DMS153 treated with DMSO at 0.1 percent for 48 hours (cell line): ENCODE results near the gene CPB1.
A peak's percentile ranks its signal among the peaks of the same experiment; 100 is the strongest.

Experiments used
- DNase-seq: peaks from one replicate; lab custom pipeline; 2025; ENCODE audit not compliant: unreplicated experiment; lab: John Stamatoyannopoulos, UW

The CPB1 gene

DNA sequence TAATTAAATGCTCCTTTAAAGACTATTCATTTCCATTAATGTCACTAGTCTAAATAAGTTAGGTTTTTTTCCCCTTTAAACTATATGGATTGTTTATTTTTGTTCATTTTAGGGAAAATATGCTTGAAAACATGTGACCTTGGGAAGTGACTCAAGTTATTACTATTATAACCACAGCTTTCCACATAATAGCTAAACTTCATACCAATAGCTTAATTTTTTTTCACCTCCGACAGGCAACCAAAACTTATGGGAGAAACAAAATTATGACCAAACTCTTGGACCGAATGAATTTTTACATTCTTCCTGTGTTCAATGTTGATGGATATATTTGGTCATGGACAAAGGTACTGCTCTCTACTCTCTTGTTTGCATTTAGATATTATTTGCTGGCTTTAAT is 53.7 kb downstream of the CPB1 start:
- DNase-seq = no peak

DNA sequence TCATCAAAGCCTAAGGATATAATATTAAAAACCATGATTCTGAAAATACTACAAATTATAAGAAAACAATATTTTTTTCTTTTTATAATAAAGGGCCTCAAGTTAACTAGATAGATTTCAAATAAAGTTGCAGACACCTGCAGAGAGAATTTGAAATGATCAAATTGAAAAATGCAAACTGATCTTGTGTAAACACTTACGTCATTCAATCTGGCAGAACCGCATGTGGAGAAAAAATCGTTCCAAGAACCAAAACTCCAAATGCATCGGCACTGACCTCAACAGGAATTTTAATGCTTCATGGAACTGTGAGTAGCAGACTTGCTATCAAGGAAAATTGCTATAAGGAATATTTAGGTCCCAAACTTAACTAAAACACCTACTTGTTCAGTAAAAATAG is 54.7 kb downstream of the CPB1 start:
- DNase-seq = peak; percentile 12

GRCh38 chr3:148883163-148883562 is 55.6 kb downstream of the CPB1 start:
- DNase-seq = no peak

- DNase-seq = no peak
These were observed 56.6 kb downstream of the CPB1 start for GRCh38 chr3:148884261-148884660.

- no peak for DNase-seq
These were observed 62.2 kb downstream of the CPB1 start for GRCh38 chr3:148889828-148890227.

- no peak for DNase-seq
These were observed 68.5 kb downstream of the CPB1 start for GRCh38 chr3:148896062-148896461.

- DNase-seq = no peak
These were observed 74.6 kb downstream of the CPB1 start for GRCh38 chr3:148901987-148902791.

DNA sequence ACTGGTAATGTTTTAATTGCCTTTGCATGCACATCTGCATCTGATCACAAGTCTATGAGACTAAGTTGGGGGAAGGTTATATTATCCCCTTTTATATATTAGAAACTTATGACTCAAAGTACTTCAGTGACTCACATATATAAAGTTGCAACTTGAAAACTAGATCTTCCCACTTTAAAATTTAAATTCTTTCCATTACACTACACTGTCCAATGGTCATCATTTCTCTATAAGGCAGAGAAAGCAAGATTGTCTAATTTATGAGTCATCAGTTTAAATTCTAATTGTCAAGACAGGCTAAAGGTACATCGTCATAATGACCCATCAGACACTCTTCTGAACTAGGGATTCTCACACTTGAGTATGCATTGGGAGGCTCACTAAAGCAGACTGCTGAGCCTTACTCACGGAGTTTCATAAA is 75.4 kb downstream of the CPB1 start:
- no peak for DNase-seq

- DNase-seq = no peak
These were observed 76.3 kb downstream of the CPB1 start for GRCh38 chr3:148903941-148904340.

- no peak for DNase-seq
These were observed 79.1 kb downstream of the CPB1 start for GRCh38 chr3:148906667-148907066.
